Progenitor cell of endocrine pancreas (in vitro differentiated cells): ENCODE measurements around the gene TRIP12. TPM values are rescaled to one million over a fixed set of nuclear protein-coding genes. Genes with fewer than 3 reads are reported as not detected.
A peak's percentile ranks its signal among the peaks of the same experiment; 100 is the strongest.
"Not testable (repeated sequence)": the region's sequence is repeated elsewhere in the genome, so short reads cannot be mapped to it uniquely, and the experiment has no call there.

Experiments
- DNase-seq: peaks from one replicate; pipeline ENCODE4 v3.0.0; 2021; ENCODE audit warnings: low spot score; ENCODE audit not compliant: unreplicated experiment
- H3K27ac Mint-ChIP-seq: 2 replicates; pipeline ENCODE4 v1.8.0; 2021; ENCODE audit warnings: mild to moderate bottlenecking, moderate library complexity, mixed read lengths
- H3K27me3 Mint-ChIP-seq: 2 replicates; pipeline ENCODE4 v1.8.0; 2021; ENCODE audit warnings: mixed read lengths
- H3K36me3 Mint-ChIP-seq: 2 replicates; pipeline ENCODE4 v1.8.0; 2022; ENCODE audit warnings: mixed read lengths; ENCODE audit not compliant: insufficient read depth
- H3K4me1 Mint-ChIP-seq: 2 replicates; pipeline ENCODE4 v1.8.0; 2021; ENCODE audit warnings: low read depth, mixed read lengths
- H3K4me3 Mint-ChIP-seq: 2 replicates; pipeline ENCODE4 v1.8.0; 2021; ENCODE audit warnings: low read depth, mild to moderate bottlenecking, moderate library complexity, mixed read lengths
- H3K9me3 Mint-ChIP-seq: 2 replicates; pipeline ENCODE4 v1.8.0; 2021; ENCODE audit warnings: low read depth, mixed read lengths
- CTCF ChIP-seq: fragments of 200-600 bp; sonication (generic); IDR thresholded peaks from one replicate; pipeline ENCODE4 v1.5.0; 2021; ENCODE audit warnings: antibody characterized with exemption, mild to moderate bottlenecking; ENCODE audit not compliant: unreplicated experiment
- total RNA-seq: library from RNA; stranded (reverse); gene quantifications from 2 replicates; pipeline ENCODE4 v1.2.1, GENCODE V29; 2021

Gene TRIP12
- total RNA-seq, 1 donor from 2014 or later: 228 TPM

DNA sequence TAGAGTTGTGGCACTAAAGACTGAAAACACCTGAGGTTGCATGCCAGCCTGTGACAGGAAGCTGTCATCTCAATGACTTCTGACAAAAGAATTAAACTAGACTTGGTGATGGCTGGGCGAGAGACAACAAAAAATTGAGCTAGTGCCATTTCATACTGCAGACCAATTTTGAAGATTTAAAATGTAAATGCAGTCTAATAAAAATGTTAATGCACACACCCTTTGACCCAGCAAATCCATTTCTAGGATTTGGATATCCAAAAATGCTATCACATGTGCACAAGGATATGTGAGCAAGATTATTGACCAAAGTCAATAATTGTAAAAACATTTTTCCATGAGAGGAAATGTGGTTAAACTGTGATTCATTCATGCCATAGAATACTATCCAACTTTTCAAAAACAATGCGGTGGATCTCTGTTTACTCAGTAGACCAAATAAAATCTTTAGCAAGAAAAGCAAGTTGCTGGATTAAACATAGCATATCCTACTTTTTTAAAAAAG, 6.1 kb upstream of the TRIP12 start:
- peaks cover 4% of the 10 kb centered on the region for H3K4me1 Mint-ChIP-seq
- no peaks in the 10 kb centered on the region for H3K36me3 Mint-ChIP-seq
- H3K27me3 Mint-ChIP-seq: no peaks in the 10 kb centered on the region
- no peaks in the 10 kb centered on the region for H3K9me3 Mint-ChIP-seq
- no peak for TF ChIP-seq CTCF
- no peak overlapping the region for H3K4me3 Mint-ChIP-seq
- no peak for DNase-seq
- H3K27ac Mint-ChIP-seq: no peak overlapping the region

GRCh38 chr2:229925201-229925600, 3.4 kb upstream of the TRIP12 start:
- Mint-ChIP-seq H3K9me3 (no peaks in the 10 kb centered on the region), H3K27me3 (no peaks in the 10 kb centered on the region), H3K36me3 (no peaks in the 10 kb centered on the region), H3K4me3 (no peak overlapping the region), H3K4me1 (peaks cover 7% of the 10 kb centered on the region), H3K27ac (no peak overlapping the region)
- no peak for TF ChIP-seq CTCF
- DNase-seq: no peak

- H3K9me3 Mint-ChIP-seq, H3K36me3 Mint-ChIP-seq, H3K27me3 Mint-ChIP-seq, DNase-seq: not testable (repeated sequence)
- Mint-ChIP-seq H3K27ac (peak overlapping the region; percentile 33), H3K4me1 (peaks cover 13% of the 10 kb centered on the region), H3K4me3 (peak overlapping the region; percentile 45)
Observed at GRCh38 chr2:229924541-229924940, 2.7 kb upstream of the TRIP12 start.

DNA sequence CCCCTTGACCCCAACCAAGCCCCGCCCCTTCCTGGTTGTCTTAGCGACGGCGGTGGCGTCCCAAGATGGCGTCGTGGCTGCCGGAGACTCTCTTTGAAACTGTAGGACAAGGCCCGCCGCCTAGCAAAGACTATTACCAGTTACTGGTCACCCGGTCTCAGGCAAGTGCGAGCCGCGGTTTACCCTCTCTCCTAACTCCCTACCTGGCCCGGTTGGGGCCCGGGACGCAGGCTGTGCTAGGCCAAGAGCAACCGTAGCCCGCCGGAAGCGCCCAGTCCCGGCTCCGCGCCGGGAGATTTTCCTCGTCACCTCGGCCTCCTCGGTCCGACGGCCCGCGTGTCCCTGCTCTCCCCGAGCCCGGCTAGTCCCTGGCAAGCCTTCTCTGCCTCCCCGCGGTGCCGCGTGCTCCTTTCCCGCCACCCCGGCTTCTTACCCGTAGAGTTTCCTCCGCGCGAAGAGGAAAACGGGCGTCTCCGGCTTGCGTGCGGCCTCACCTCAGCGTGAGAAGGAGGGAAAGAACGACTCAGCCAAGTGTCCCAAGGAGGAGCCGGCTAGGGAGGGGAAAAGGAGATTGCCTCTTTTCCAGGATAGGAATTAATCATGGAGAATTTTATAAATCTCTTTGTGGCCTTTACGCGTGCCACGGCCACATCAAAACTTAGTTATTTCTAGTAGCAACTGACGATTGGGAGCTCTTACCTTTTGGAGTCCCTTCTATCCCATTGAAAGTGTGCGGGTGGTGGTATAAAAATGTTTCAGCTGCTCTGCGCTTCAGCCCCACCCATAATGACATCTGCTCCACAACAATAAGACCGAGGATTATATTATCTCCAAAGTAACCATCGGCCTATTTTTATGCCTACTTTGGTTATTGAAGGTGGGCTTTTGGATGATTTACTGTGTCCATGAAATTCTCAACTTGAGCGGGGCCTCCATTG, 909 bp upstream of the TRIP12 start, which contains the start of gene FBXO36:
Gene FBXO36 (plus strand): TSS at position 55 of the 938 bp plus-strand sequence. CDS start 11 bp downstream, at position 66.
- Mint-ChIP-seq H3K4me3 (peak within 1 kb of the TSS; percentile 99), H3K27ac (peak within 1 kb of the TSS; percentile 99), H3K36me3 (peaks cover 3% of the 10 kb centered on the region), H3K4me1 (peaks cover 14% of the 10 kb centered on the region), H3K9me3 (no peaks in the 10 kb centered on the region), H3K27me3 (no peaks in the 10 kb centered on the region)
- no peak for TF ChIP-seq CTCF
- peak; percentile 76 for DNase-seq

DNA sequence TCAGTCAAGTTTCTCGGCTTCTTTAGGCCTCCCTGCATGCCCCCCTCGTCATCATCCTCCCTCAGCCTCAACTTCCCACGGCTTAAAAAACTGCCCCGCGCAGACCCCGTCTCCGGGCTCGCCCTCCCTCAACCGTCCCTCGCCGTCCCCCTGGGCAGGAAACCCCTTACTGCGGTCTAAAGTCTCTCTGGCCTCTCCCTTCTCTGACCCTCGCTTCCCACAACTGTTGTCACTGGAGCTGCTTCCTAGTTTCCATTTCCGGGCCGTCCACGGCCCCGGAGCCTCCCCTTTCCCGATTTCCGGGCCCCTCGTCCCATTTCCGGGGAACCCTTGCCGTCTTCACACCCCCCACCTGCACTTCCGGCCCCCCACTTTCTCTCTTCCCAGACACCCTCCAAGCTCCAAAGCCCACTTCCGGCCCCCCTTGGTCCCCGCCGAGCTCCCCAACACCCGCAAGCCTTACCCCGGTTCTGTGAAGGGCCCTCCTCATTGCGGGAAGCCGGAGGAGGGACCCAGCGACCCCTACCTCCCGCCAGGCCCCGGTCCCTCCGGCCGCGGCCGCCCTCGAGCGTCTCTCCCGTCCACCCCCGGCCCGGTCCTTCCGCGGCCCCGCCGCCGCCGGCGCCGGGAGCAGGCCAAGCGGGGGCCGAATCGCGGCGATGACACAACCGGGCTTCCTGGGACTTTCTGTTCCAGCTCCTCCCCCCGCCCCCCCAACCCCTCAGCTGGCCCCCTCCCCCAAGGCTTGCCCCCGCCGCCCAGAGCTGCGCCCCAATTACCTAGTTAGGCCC, 513 bp downstream of the TRIP12 start:
- H3K4me1 Mint-ChIP-seq: peaks cover 14% of the 10 kb centered on the region
- H3K9me3 Mint-ChIP-seq: no peaks in the 10 kb centered on the region
- peak overlapping the region; percentile 99 for H3K4me3 Mint-ChIP-seq
- H3K27ac Mint-ChIP-seq: peak overlapping the region; percentile 99
- H3K27me3 Mint-ChIP-seq: no peaks in the 10 kb centered on the region
- TF ChIP-seq CTCF: no peak
- H3K36me3 Mint-ChIP-seq: peaks cover 9% of the 10 kb centered on the region
- DNase-seq: no peak
